NB4 (cell line): Measurements from ENCODE around the gene RAP2A.

Experiments
- MYC ChIP-seq: IDR thresholded peaks from 2 replicates; pipeline ENCODE4 v1.6.1; 2011; ENCODE audit warnings: low read depth, low read length
- POLR2A ChIP-seq: IDR thresholded peaks from 2 replicates; pipeline ENCODE4 v1.6.1; 2011; ENCODE audit warnings: mild to moderate bottlenecking; ENCODE audit not compliant: insufficient read length; ENCODE audit errors: extremely low read depth
- TF ChIP-seq, protein P1 (sequence below): IDR thresholded peaks from one replicate; pipeline ENCODE4 v1.5.1; 2012; ENCODE audit warnings: low read depth, low read length

DNA sequence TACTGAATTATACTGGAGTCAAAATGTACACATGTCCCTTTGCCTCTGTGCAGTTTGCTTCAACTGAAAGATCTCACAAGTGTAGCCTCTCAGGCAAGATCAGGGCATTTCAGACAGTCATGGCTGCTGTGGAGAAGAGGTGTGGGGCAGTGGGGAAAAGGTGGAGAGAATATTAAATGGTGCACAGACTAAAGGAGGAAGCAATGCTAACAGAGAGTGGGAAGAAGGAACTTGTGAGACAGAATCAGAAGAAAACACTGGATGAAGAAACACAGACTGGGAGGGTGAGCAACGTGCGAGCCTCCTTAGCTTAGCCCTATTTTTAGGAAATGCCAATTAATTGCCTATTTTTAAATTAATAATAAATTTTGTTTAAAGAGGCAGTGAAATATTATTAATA is 49.6 kb upstream of the RAP2A start:
- TF ChIP-seq, protein P1, sequence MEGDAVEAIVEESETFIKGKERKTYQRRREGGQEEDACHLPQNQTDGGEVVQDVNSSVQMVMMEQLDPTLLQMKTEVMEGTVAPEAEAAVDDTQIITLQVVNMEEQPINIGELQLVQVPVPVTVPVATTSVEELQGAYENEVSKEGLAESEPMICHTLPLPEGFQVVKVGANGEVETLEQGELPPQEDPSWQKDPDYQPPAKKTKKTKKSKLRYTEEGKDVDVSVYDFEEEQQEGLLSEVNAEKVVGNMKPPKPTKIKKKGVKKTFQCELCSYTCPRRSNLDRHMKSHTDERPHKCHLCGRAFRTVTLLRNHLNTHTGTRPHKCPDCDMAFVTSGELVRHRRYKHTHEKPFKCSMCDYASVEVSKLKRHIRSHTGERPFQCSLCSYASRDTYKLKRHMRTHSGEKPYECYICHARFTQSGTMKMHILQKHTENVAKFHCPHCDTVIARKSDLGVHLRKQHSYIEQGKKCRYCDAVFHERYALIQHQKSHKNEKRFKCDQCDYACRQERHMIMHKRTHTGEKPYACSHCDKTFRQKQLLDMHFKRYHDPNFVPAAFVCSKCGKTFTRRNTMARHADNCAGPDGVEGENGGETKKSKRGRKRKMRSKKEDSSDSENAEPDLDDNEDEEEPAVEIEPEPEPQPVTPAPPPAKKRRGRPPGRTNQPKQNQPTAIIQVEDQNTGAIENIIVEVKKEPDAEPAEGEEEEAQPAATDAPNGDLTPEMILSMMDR = no peak
- TF ChIP-seq POLR2A (no peak), MYC (peak; percentile 16; the same call in 1 of the 2 replicates)
